DMS79 treated with DMSO at 0.1 percent for 48 hours (cell line): ENCODE measurements around the gene CPVL.

Source experiments
- DNase-seq: peaks from one replicate; lab custom pipeline; 2025; lab: John Stamatoyannopoulos, UW

CPVL gene

DNA sequence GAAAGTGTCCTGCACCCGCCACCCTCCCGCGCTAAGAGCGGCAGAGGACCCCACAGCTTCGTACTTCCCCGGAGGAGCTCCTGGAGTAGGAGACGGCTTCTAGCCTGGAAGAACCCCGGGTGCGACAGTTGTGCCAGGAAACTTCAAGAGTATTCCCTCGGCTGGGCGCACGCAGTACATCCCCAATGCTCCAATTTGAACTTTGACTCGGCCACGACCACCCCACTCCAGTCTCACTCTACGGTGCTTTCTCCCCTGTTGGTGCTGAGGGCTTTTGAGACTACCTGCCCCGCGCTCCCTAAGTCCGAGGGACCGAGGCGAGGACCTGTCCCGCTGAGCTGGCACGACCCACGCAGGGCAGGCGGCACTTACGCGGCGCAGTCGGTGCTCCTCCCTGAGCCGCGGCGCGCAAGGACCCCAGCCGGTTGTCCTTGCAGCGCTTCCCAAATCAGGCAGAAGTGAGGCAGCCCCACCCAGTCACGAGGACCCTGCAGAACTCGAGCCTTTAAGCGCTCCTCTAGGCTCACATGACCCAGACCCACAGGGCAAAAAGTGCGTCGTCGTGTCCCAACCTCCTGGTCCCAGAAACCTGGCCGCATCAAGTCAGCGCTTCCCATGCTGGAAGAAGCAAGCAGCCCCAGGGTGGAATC lies at the start of gene CPVL:
Gene CPVL, minus strand, starts transcription at position 481 of the 650 bp plus-strand sequence. CDS start 25,476 bp downstream, outside the sequence.
- DNase-seq: peak; percentile 39

DNA sequence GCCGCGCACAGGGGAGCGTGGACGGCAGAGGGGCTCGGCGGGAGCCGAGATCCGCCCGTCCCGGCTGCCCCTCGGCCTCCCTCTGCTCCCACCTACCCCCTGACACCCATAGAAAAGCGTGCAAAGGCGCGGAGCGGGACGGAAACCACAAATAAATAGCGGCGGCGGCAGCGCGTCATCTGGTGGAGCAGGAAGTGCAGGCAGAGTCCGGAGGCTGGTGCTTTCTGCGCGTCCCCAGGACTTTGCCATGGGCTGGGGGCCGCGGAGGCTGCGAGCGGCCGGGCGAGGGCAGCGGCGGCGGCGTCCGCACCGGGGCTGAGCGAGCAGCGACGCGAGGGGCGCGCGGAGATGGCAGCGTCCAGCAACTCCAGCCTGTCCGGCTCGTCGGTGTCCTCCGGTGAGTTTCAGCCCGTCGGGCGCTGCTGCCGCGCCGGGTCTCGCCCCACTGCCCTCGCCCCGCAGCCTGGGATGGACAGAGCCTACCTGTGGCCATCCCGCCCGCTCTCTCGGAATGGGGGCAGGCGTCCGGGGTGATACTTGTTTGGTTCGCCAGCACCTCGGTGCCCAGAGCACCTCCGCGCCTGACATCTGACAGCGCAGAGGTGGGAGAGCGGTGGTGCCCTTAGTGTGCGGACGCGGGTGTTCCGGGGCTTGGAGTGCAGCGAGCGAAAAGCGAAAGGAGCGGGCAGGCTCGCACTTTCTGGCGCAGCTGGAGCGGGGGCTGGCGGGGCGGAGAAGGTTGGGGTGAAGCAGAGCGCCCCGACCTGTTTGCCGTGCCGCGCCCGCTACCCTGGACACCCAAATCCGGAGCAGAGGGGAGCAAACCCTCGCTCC lies 48.5 kb upstream of the CPVL start, which contains the start of gene CHN2:
Gene CHN2, plus strand, starts transcription at position 182 of the 834 bp plus-strand sequence.
- DNase-seq: peak; percentile 67

DNA sequence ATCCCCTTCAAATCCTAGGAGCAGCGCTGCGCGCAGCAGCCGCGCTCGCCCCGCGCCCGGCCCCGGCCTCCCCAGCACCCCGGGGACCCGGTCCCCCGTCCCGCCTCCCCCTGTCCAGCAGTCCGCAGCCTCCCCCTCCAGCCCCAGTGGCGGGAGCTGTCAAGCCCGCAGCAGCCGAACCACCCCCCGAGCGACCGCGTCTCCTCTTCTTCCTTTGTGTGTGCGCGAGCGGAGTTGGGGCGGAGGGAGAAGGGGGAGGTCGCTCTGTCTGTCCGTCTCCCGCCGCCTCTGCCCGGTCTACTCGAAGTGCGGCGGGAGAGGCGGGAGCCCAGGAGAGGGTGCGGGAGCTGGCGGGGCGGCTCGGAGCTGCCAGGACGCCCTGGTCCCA lies 47.9 kb upstream of the CPVL start:
- peak; percentile 65 for DNase-seq

DNA sequence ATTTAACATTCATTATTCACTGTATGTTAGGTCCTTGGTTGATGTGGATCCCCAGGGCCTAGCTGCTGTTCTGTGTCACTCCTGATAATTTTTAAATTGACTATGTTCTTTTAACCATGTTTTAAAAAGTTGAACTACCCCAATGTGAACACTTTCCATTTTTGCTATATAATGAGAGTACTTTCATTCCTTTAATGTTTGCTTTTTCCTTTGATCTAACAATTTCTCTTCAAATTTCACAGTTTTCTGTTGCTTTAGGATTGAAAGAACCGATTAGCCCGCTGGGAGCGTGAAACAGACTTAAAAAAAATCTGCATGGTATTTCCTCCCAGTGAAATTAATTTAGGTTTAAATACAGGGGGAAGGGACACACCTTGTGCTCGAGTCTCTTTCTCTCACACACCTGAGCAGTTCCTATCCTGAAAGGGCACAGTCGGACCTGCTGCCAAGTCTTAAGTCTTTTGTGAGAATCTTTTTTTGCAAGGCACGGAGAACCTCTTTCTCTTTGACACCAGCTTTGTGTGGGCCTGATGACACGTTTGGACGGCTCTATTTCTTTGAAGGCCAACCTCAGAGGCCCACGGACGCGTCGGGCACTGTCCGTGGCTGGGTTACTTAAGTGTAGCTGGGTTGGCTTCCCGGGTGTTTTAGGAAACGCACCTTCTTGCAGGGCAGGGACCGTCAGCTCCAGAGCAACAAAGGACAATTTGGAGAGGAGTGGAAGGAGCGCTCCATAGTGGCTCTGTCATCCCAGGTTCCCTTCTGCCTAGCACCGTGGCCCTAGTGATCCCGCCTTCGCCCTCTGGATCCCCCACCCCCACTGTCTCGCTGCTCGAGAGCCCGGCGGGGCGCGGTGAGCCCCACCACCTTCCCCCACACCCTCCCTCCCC lies 47.2 kb upstream of the CPVL start:
- peak; percentile 77 for DNase-seq

DNA sequence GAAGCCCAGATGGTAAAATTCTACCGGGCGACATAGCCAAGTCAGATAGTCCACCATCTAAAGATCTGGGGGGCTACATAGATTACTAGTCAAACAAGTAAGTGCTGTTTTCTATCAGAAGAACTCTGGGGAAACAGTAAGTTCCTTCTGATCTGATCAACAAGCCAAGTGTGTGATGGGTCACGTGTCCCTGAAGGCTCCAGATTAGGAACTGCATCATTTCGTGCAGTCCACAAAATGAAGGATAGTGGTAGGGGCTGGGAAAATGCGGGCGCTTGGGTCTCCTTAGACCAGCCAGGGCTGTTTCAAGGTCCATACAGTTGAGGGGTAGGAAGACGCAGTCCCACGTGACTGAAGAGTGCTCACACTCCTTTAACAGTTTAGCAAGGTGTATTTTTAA lies 46.5 kb upstream of the CPVL start:
- DNase-seq: no peak

DNA sequence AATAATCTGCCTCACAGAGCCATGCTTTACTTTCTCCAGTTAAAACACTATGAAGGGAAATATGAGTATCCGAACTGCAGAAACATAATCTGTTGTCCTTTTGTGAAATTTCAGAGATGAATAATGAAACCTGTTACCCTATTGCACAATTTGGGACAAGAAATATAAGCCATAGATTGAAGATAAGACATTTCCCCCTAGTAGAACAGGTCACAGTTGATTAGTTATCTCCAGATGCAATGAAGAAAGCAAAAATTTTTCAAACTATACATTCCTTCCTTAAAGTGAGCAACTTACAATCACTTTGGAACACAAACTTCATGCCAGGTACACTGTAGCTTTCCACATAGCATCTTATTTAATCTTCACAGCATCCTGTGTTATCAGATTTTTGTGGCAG lies 46.0 kb upstream of the CPVL start:
- DNase-seq: no peak

DNA sequence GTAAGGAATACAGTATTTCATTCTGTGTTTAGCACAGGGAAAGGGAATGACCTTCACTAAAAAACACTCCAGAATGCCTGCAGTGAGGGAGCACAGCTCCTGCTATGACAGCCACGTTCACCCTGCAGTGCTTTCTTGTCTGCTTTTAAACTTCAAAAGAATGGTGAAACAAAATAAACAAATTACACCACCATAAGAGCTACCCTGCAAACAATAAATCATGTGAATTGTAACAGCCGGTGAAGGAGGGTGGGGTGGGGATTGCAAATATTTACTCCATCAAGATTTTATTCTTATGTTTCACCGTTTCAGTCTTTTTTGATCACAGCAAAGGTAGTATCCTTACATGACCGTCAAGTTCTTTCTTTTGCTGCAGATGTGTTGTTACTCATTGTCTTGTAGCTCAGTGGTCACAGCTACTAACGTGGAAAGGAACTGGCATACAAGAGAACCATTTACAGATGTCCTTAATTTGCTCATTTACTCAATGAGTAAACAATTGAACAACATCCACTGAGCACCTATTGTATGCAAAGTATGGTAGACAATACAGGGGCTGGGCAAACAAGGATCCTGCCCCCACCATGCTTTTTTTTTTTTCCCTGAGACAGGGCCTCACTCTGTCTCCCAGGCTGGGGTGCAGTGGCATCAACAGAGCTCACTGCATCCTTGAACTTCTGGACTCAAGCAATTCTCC lies 44.2 kb upstream of the CPVL start:
- peak; percentile 81 for DNase-seq

DNA sequence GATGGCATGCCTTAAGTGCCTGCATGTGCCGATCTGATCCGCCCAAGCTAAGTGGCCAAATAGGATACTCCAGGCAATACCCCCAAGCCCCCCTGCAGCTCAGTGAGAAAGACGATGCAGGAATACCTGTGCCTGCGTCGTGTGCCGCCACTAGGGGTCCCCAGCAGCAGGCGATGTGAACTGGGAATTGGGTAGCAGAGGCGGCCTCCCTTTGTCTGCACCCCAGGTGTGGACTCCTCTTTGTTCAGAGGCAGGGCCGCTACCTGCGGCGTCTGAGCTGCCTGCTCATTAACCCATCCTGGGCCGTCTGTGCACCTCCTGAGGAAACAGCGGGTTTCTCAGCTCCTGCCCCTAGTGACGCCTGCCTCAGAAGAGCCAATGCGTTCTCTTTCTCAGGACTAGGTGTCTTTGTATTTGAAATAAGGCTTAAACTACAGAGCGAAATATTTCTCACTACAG lies 43.4 kb upstream of the CPVL start:
- peak; percentile 89 for DNase-seq

DNA sequence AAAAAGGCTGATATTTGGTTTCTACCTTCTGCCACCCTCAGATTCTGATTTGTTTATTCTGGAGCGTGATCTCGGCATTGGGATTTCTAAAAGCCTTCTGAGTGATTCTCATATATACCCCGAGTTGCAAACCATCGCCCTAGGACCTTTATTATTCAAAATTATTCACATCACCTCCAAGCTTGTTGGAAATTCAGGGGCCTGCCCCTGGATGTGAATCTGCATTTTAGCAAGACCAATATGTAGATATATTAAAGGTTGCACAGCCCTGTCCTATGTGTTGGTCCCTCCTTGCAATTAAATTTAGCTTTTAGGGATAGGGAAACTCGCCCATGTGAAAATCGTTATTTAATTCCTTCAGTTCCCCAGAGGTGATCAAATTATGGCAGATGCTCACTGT lies 39.3 kb upstream of the CPVL start:
- no peak for DNase-seq

DNA sequence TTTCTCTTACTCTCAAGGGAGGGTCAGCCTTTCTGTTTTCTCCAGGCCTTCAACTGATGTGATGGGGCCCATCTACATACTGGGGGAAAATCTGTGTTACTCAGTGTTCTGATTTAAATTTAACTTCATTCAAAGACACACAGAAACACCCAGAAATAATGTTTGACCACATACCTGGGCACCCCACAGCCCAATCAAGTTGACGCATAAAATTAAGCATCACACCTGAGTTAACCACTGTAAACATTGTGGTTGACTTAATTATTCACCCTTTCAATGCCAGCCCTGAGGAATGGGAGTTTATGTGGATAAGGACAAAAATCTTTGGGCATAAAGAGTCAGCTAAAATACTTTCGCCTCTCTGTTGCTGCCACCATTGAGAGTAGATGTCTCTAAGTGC lies 38.3 kb upstream of the CPVL start:
- no peak for DNase-seq

DNA sequence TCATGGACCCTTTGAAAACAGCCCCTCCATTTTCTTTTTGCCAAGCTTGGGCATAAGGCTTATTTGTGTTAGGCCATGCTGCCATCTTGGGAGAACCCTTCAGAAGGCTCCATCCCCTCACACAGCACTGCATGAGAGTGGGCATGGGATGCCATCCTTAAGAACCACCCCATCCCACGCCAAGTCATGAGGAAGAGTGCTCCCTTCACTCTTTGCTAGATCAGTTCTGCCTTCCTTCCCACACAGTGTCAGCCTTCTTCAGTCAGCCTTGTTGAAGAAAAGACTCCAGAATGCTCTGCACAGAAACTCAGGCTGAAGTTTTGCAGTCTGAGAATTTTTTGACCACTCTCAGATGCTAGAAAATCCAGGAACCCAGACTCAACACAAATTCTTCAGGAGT lies 32.8 kb upstream of the CPVL start:
- DNase-seq: no peak

DNA sequence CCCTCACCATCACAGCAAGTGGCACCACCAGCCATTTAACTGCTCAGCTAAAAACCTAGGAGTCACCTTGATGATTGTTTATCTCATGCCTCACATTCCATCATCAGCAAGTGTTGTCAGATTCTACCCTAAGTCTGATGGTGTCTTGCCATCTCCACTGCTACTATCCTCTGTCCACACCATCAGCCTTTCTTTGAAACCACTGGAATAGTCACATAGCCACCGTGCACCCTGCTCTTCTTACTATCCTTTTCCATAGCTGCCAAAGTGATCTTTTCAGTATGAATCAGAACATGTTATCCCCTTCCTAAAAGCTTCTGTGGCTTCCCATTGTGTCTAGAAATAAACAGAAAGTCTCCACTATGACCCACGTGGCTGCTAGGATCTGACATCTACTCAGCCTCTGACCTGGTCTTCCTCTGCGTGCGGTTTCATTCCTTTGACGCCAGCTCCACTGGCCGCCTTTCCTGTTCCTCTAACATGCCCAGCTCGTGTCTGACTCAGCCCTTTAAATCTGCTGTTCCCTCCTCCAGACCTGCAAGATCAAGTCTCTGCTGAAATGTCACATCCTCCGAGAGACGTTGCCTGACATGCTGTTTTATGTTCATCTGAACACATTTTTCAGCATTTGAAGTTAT lies 31.7 kb upstream of the CPVL start:
- no peak for DNase-seq

DNA sequence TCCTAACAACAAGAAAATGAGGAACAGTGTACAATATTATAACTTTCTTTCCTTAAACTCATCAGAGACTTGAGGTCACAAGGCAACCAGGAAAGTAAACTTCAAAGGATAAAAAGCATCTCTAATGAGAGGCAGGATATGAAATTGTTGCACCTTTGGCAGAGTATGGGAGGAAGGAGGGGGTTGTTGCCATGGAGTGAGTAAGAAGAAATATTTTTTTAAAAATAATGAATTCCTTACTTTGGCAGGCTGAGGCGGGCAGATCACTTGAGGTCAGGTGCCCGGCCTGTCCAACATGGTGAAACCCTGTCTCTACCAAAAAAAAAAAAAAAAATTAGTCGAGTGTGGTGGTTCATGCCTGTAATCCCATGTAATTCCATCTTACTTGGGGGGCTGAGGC lies 27.1 kb upstream of the CPVL start:
- no peak for DNase-seq

DNA sequence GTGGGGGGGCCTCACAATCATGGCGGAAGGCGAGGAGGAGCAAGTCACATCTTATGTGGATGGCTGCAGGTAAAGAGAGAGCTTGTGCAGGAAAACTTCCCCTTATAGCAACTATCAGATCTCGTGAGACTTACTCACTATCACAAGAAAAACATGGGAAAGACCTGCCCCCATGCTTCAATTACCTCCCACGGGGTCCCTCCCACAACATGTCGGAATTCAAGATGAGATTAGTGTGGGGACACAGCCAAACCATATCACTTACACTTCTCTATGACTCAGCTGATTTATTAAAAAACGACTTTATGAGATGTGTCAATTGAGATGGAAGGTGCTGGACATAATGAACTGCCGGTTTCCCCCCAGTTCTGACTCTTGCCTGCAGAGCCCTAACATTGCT lies 24.4 kb upstream of the CPVL start:
- no peak for DNase-seq

DNA sequence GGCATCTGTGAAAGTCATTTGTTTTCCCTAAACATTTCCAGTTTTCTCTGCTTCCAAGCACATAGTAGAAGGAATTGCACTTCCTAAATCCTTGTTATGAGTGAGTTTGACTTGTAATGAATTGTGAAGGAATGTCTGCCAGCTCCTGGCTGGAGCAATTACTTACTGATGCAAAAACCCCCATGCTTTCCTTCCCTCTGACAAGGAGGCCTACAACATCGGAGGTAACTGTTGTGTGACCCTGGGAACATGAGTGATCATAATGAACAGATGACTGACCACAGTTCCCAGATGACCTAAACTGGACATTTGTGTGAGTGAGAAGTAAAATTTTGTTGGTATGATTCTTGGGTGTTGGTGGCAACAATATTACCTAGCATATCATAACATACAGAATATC lies 21.4 kb upstream of the CPVL start:
- DNase-seq: no peak

DNA sequence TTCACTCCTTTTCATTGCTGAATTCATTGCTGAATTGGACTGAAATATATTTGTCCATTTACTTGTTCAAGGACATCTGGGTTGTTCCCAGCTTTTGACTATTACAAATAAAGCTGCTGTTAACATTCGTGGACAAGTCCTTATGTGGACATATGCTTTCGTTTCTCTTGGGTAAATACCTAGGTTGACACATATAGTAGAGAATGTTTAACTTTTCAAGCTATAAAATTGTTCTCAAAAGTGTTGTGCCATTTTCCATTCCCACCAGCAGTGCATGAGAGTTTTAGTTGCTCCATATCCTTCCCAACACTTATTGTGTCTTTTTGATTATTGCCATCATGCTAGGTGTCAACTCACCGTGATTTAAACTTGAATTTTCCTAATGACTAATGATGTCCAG lies 17.5 kb upstream of the CPVL start:
- no peak for DNase-seq

DNA sequence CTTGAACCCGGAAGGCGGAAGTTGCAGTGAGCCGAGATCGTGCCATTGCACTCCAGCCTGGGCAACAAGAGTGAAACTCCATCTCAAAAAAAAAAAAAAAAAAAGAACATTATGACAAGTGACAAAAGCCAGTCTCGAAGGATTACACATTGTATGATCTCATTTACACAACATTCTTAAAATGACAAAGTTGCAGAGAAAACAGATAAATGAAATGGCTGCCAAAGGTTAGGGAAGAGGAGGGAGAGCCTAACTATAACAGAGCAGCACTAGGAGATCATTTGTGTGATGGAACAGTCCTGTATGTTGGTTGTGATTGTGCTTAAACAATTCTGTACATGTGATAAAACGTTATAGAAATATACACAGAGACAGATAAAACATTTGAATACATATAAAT lies 16.2 kb upstream of the CPVL start:
- no peak for DNase-seq

DNA sequence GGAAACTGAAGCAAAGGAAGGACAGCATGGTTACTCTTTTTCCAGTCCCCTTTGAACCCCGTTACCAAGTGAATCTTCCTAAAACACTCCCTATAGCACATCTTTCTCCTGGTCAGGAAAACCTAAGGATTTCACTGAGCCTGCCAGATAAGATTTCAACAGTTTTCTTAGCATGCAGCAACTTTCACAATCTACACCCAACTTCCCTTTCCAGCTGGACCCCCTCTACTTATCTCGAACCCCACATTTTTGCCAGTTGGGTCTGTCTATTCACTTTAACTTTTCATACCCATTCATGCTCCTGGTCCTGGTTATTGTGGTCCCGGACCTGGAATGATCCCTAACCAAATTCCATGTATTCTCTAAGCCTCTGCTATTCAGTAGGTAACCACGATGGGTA lies 14.9 kb upstream of the CPVL start:
- DNase-seq: no peak

DNA sequence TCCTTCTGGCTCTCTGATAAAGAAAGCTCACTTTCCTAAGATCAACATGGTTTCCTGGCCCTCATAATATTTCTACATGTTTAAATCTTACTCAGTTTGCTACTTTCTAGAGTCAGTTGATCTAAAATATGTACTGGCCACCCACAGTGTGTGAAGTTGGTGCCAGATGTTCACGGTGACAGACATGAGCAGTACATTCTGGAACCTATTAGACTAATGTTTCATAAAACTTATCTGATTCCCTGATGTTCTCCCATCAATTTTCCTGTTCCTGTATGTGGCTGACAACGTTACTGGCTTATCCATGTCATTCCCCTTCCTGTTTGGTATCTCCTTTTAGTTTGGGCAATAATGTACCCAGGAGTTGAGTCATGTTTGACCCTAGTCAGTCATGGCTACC lies 13.7 kb upstream of the CPVL start:
- no peak for DNase-seq

DNA sequence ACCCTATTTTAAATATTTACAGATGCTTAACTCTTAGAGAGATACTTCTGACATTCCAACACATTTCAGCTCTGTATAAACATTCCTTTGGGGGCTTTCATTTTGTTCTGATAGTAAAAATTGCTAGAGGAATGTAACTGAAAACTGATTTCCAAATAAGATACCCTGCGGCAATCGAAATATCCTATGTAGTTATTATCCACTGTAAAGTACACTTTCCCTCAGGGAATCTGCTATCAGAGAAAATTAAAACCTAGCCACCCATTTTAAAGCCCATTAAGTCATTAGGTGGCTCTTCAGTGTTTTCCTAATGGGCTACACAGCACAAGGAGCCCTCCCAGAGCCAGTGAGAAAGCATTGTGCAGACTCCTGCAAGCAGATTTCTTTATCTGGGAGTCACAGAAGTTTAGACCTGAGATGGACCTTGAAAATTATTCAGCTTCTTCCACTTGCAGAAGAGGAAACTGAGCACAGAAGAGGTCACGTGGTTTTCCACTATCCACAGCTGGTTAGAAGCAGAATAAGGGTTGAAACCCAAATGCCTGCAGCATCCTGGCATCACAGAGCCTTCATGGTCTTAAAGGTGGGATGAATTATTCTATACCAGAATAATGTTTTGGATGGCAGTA lies 12.6 kb upstream of the CPVL start:
- DNase-seq: no peak

DNA sequence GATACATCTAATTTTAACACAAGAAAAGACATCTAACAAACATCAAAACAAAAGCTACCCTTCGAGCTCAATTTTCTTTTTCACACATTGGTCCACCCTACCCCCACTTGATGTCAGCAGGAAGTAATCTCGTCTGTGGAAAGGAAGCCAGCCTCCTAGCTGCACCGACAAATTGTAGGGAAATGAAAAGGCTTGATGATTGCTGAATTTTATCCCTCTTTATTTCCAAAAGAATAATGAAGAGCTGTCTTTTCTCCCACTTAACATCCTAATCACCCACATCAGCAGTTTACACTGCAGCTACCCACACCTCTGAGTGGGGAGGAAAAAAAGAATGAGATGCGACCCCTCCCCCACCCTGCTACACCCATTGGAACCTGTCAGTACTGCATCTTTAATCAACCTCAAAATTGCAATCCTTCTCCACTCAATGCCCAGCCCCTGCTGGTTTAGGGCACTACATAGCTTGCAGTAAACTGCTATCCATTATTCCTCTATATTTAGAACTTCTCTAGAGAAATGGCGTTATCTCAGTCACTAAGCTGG lies 10.6 kb upstream of the CPVL start:
- no peak for DNase-seq
